ENCODE measurements around the gene UBR1.

Gene UBR1

DNA sequence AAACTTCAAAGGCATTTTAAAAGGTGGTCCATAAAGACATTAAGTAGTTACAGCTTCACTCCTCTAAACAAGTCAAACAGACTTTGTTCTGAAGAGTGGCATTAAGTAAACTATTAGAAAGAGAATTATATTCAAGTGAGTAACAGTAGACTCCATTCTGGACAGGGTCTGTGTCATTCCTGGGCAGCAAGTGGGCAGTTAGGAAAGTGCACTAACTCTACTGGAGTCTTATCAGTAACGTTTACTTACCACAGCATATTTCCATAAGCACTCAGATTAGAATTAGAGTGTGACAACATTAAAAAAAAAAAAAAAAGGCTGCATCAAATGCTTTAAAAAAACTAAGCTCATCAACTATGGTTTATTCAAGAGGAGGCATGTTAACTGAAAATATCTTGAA lies 10.6 kb downstream of the UBR1 start:
- TF ChIP-seq CTCF (IDR thresholded peaks at IDR 0.05), result no peak

DNA sequence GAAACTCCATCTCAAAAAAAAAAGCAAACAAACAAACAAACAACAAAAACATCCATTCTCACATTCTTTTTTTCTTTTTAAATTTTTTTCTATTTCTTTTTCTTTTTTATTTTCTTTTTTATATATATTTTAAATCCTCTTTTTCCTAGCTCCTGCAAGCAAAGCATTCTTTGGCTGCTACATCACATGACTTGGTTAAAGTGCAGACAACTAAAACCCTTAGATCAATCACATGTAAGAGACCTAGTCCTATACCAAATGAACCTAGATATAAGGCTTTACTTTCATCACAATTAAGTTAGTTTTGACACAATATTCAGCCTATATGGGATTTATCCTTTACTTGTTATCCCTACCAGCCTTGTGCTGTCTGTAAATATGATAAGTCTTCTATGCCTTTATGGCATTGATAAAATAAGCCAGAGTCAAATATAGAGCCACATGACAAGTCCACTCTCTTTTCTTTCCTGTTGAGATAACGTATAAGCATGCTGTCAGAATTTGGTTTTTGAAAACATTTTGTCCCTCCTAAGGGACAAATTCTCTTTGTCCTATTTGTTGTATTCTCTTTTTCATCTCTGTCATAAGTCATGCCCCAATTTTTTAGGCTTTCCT lies 11.3 kb downstream of the UBR1 start:
- no peak for TF ChIP-seq CTCF (IDR thresholded peaks at IDR 0.05)

GRCh38 chr15:43093026-43093425 lies 12.8 kb downstream of the UBR1 start:
- TF ChIP-seq CTCF (IDR thresholded peaks at IDR 0.05), result no peak

- no peak for TF ChIP-seq CTCF (IDR thresholded peaks at IDR 0.05)
These were observed 14.0 kb downstream of the UBR1 start for GRCh38 chr15:43091859-43092258.

DNA sequence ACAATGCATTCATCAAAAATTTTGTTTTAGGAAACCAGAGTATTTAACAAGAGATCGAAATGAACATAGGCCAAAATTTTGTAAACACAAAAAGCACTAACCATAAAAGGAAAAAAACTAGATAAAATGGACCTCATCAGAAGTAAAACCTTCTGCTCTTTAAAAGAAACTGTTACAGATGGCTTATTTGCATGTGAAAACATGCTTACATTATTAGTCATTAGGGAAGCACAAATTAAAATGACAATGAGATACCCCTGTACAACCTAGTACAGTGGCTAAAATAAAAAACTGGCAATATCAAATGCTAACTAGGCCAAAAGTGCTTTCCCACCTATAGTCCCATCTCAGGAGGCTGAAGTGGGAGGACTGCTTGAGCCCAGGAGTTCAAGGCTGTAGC lies 19.3 kb downstream of the UBR1 start:
- no peak for TF ChIP-seq CTCF (IDR thresholded peaks at IDR 0.05)

DNA sequence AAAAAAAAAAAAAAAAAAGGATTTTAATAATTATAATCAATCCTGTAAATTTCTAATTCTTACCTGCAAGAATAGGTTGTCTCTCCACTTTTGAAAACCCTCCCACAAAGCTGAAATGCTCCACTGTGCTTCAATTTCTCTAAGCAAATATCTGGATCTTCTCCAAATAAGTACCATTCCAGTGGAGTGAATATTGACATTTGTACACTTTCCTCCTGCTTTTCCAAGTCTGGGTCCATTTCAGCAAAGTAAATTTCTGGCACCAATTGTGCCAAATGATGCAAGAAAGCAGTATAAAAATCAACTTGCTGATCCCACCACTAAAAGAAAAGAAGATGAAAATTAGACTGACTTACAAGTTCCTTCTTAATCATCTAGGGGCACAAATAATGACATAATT lies 19.9 kb downstream of the UBR1 start:
- no peak for TF ChIP-seq CTCF (IDR thresholded peaks at IDR 0.05)

GRCh38 chr15:43082509-43082908 lies 23.3 kb downstream of the UBR1 start:
- TF ChIP-seq CTCF (IDR thresholded peaks at IDR 0.05), result no peak

DNA sequence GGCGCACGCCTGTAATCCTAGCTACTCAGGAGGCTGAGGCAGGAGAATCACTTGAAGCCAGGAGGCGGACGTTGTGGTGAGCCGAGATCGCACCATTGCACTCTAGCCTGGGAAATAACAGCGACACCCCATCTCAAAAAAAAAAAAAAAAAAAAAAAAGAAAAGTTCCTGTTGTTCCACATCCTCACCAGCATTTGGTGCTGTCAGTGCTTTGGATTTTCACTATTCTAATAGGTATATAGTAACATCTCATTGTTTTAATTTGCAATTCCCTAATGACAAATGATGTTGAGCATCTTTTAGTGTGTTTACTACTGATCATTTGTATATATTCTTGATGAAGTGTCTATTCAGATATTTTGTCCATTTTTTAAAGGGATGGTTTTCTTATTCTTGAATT lies 24.6 kb downstream of the UBR1 start:
- no peak for TF ChIP-seq CTCF (IDR thresholded peaks at IDR 0.05)
